MM.1S (cell line): Measurements from ENCODE around the gene PKMYT1.
A peak's percentile ranks its signal among the peaks of the same experiment; 100 is the strongest.

Experiments used
- DNase-seq: peaks from one replicate; pipeline ENCODE4 v3.0.0-alpha.2; 2015
- H2AFZ ChIP-seq: fragments of 300-600 bp; sonication (generic); 2 replicates; pipeline ENCODE4 v1.6.0; 2016; ENCODE audit warnings: antibody characterized with exemption, low read length
- H3F3A ChIP-seq: fragments of 300-600 bp; sonication (generic); 2 replicates; pipeline ENCODE4 v1.6.1; 2016; ENCODE audit warnings: mild to moderate bottlenecking, antibody characterized with exemption, low read length, moderate library complexity, mixed read lengths; ENCODE audit not compliant: insufficient read depth
- H3K27ac ChIP-seq: fragments of 300-600 bp; sonication (generic); 2 replicates; pipeline ENCODE4 v1.5.1; 2016; ENCODE audit warnings: mild to moderate bottlenecking, low read length
- H3K27me3 ChIP-seq: fragments of 300-600 bp; sonication (generic); replicated peaks from 2 replicates; pipeline ENCODE4 v1.6.0; 2016; ENCODE audit warnings: low read length; ENCODE audit not compliant: insufficient read depth
- H3K36me3 ChIP-seq: fragments of 300-600 bp; sonication (generic); replicated peaks from 2 replicates; pipeline ENCODE4 v1.6.1; 2016; ENCODE audit warnings: mild to moderate bottlenecking, low read length, mixed read lengths; ENCODE audit not compliant: insufficient read depth
- H3K4me1 ChIP-seq: fragments of 300-600 bp; sonication (generic); 2 replicates; pipeline ENCODE4 v1.6.1; 2016; ENCODE audit warnings: low read length, mixed read lengths
- H3K4me2 ChIP-seq: fragments of 300-600 bp; sonication (generic); 2 replicates; pipeline ENCODE4 v1.6.0; 2016; ENCODE audit warnings: low read depth, low read length
- H3K4me3 ChIP-seq: fragments of 300-600 bp; sonication (generic); 2 replicates; pipeline ENCODE4 v1.5.1; 2016; ENCODE audit warnings: low read length, mixed read lengths
- H3K79me2 ChIP-seq: fragments of 300-600 bp; sonication (generic); 2 replicates; pipeline ENCODE4 v1.6.1; 2016; ENCODE audit warnings: mixed run types, low read length, mixed read lengths
- H3K9ac ChIP-seq: fragments of 300-600 bp; sonication (generic); 2 replicates; pipeline ENCODE4 v1.6.1; 2016; ENCODE audit warnings: low read length, mixed read lengths
- H3K9me2 ChIP-seq: fragments of 300-600 bp; sonication (generic); replicated peaks from 2 replicates; pipeline ENCODE4 v1.6.1; 2016; ENCODE audit warnings: mild to moderate bottlenecking, low read length, mixed read lengths; ENCODE audit not compliant: insufficient read depth
- H3K9me3 ChIP-seq: fragments of 300-600 bp; sonication (generic); replicated peaks from 2 replicates; pipeline ENCODE4 v1.6.1; 2016; ENCODE audit warnings: mild to moderate bottlenecking, low read length, mixed read lengths; ENCODE audit not compliant: insufficient read depth
- H4K20me1 ChIP-seq: fragments of 300-600 bp; sonication (generic); 2 replicates; pipeline ENCODE4 v1.6.1; 2016; ENCODE audit warnings: mild to moderate bottlenecking, low read length, moderate library complexity, mixed read lengths; ENCODE audit not compliant: insufficient read depth
- CTCF ChIP-seq: fragments of 300-600 bp; sonication (generic); IDR thresholded peaks from 2 replicates; pipeline ENCODE4 v1.5.1; 2016; ENCODE audit warnings: antibody characterized with exemption, low read length, mixed read lengths
- EZH2 ChIP-seq: fragments of 300-600 bp; sonication (generic); optimal IDR thresholded peaks from 2 replicates; pipeline ENCODE3; 2017; ENCODE audit warnings: low read depth, mild to moderate bottlenecking, antibody characterized with exemption, low read length, mixed read lengths
- EZH2phosphoT487 ChIP-seq: fragments of 300-600 bp; sonication (generic); IDR thresholded peaks from 2 replicates; pipeline ENCODE4 v1.6.1; 2018; ENCODE audit warnings: antibody characterized with exemption, low read length

The PKMYT1 gene

GRCh38 chr16:3007957-3008689 is 27.9 kb upstream of the PKMYT1 start:
- H3K9me3 ChIP-seq = no peaks in the 10 kb centered on the region
- no peak overlapping the region for H3K9ac ChIP-seq
- H3K4me2 ChIP-seq = no peak overlapping the region
- no peaks in the 10 kb centered on the region for H4K20me1 ChIP-seq
- peaks cover 3% of the 10 kb centered on the region; the same call in 1 of the 2 replicates for H3F3A ChIP-seq
- peaks cover 57% of the 10 kb centered on the region for H3K27me3 ChIP-seq
- H3K79me2 ChIP-seq = no peaks in the 10 kb centered on the region
- H3K4me3 ChIP-seq = no peak overlapping the region
- no peak overlapping the region for H3K27ac ChIP-seq
- no peak for DNase-seq
- no peaks in the 10 kb centered on the region for H3K36me3 ChIP-seq
- no peak overlapping the region for H2AFZ ChIP-seq
- H3K9me2 ChIP-seq = no peaks in the 10 kb centered on the region
- H3K4me1 ChIP-seq = peaks cover 17% of the 10 kb centered on the region
- TF ChIP-seq EZH2 = no peak
- no peak for TF ChIP-seq EZH2phosphoT487
- no peak for TF ChIP-seq CTCF

DNA sequence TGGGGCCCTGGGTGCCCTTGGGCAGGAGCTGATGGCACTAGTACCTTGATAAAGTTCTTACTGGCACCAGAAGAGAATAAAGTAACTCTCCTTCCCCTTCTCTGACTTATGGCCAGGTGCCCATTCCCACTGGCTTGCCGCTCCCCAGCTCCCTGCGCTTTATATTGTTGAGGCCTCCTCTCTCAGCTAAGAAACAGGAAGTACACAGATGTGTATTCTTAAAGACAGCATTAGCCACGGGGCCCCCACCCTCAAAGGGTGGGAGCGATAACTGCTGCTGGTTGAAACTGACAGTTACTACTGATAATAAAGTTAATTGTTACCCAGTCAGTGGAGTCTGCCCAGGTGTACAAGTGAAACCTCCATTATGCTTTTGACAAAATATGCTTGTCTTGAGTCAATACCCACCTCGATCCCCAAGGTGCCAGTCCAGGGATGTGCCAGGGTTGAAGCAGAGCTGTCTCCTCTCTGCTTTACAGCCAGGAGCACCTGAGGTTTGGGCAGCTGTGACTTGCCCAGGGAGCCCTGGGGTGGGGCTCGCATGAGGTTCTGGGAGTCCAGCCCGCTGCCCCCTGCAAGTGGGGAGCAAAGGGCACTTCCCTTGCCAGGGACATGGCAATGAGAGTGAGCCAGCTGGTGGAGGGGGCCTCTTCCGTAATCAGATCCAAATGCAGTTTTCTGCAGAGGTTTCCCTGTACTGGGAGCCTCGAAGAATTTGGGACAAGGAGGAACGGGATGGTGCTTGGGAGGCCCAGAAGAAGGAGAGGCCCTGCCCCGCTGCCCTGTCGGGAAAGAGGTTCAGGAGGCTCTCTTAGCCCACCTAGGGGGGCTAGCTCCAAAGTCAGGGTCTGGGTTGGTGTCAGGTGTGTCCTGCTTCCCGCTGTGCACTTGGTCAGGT is 27.1 kb upstream of the PKMYT1 start:
- Histone ChIP-seq H3K36me3 (no peaks in the 10 kb centered on the region), H3K9me3 (no peaks in the 10 kb centered on the region), H2AFZ (no peak overlapping the region), H3K27me3 (peaks cover 54% of the 10 kb centered on the region), H4K20me1 (no peaks in the 10 kb centered on the region), H3K4me2 (no peak overlapping the region), H3K9me2 (no peaks in the 10 kb centered on the region), H3K9ac (no peak overlapping the region), H3K4me3 (no peak overlapping the region), H3F3A (peaks cover 3% of the 10 kb centered on the region; the same call in 1 of the 2 replicates), H3K79me2 (no peaks in the 10 kb centered on the region), H3K4me1 (peaks cover 16% of the 10 kb centered on the region), H3K27ac (no peak overlapping the region)
- TF ChIP-seq EZH2phosphoT487 (no peak), CTCF (no peak), EZH2 (no peak)
- no peak for DNase-seq

DNA sequence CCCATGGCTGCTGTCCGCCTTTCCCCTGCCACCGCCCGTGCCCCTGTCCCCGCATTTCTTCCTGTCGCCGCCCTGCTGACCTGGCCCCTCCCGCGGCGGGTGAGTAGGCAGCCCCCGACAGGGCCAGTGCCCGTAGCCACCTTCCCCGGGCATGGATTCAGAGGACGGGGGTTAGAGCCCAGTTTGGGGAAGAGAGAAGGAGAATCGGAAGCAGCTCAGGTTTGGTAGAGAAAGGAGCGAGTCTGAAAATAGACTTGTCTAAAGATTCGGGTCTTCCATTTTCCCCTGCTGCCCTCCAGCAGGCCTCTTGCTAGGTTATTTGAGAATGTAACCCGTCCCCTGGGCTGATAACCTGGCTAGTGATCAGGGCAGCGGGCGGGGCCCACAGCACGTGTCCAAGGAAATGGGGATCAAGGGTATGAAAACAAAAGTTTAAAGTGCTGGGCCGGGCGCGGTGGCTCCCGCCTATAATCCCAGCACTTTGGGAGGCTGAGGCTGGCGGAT is 24.6 kb upstream of the PKMYT1 start:
- no peaks in the 10 kb centered on the region for H3K36me3 ChIP-seq
- peaks cover 3% of the 10 kb centered on the region; the same call in 1 of the 2 replicates for H3F3A ChIP-seq
- peak overlapping the region; percentile 87 for H3K4me2 ChIP-seq
- no peak overlapping the region for H3K27ac ChIP-seq
- H3K9ac ChIP-seq = no peak overlapping the region
- H3K9me2 ChIP-seq = no peaks in the 10 kb centered on the region
- no peaks in the 10 kb centered on the region for H4K20me1 ChIP-seq
- TF ChIP-seq EZH2phosphoT487 = no peak
- TF ChIP-seq CTCF = no peak
- TF ChIP-seq EZH2 = no peak
- H3K9me3 ChIP-seq = no peaks in the 10 kb centered on the region
- H2AFZ ChIP-seq = peak overlapping the region; percentile 50
- peak overlapping the region; percentile 51 for H3K4me3 ChIP-seq
- no peaks in the 10 kb centered on the region for H3K79me2 ChIP-seq
- DNase-seq = no peak
- peaks cover 54% of the 10 kb centered on the region for H3K27me3 ChIP-seq
- H3K4me1 ChIP-seq = peaks cover 11% of the 10 kb centered on the region
